Measurements from ENCODE around the gene NCKAP5.

DNA sequence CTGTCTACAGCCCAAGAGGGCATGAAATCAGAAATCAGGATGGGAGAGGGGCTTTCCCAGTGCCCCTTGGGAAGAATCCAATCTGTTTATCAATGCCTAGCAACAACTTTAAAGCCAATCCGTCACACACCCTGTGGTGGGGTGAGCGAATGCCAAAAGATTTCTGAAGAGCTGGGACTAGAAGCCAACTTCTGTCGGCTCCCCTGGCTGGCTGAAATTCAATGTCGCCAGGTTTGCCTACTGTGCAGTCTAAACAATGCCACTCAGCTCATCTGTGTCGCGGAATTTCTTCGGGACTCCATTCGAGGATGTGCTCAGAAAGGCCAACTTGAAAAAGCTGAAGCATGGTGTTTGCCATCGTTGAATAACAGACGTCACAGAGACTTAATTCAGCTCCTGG lies 31.5 kb upstream of the NCKAP5 start:
- TF ChIP-seq CTCF (IDR thresholded peaks at IDR 0.05) (no peak), POLR2A (IDR thresholded peaks at IDR 0.05) (no peak)
